CD4-positive, alpha-beta T cell treated with Interferon alpha-2 for 1 hour (primary cell): Measurements from ENCODE around the gene CDHR1.

Experiments used
- DNase-seq, 2 donors: peaks; one replicate each; pipeline ENCODE4 v3.0.0-alpha.2; 2020 to 2022

The CDHR1 gene

DNA sequence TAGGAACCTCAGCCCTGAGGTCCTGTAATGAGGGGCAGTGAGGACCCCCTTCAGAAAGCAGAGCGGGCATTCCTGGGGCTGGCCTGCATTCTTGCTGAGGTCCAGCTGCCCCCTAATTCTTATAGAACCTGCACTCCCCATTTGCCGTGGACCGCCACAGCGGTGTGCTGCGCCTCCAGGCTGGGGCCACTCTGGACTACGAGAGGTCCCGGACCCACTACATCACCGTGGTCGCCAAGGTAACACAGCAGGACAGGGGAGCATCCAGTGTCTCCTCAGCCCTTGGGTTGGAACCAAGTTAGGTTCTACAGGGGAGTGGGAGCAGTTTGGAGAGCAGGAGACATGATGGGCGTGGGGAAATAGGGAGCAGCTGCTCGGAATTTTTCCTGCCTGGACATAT is 7.3 kb downstream of the CDHR1 start:
- no peak for DNase-seq

DNA sequence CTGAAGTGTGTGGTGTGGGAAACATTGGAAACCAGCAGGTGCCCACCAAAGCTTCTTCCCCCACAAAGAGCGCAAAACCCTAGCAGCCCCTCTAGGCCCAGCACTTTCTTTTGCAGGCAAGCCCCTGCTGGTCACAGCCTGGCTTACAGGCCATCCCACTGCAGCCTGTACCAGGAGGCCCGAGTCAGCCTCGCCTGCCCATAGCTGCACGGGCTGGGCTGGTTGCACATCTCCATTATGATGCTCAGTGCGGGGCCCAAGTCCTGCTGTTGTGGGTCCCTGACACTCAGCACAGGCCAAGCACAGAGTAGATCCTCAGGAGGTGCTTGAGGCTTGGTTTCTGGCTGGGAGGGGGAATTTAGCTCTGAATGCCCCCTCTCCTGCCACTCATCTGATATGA is 8.0 kb downstream of the CDHR1 start:
- no peak for DNase-seq

DNA sequence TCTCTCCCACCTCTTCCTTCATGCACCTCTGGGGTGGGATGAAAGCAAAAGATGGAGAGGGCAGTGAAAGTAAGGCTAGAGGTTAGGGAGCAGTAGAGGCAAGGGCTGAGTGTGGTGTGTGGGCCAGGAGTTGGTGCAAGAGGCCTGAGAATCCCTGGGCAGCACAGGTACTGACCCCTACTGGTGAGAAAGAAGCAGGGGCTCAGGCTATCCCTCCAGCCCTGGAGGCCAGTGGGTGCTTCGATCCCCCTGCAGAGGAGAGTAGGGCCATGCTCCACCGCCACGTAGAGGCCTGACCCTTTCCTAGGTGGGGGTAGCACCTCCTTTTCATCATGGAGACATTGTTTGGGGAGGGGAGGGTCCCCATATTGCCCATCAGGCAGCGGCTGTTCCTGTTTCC is 9.8 kb downstream of the CDHR1 start:
- DNase-seq: no peak

DNA sequence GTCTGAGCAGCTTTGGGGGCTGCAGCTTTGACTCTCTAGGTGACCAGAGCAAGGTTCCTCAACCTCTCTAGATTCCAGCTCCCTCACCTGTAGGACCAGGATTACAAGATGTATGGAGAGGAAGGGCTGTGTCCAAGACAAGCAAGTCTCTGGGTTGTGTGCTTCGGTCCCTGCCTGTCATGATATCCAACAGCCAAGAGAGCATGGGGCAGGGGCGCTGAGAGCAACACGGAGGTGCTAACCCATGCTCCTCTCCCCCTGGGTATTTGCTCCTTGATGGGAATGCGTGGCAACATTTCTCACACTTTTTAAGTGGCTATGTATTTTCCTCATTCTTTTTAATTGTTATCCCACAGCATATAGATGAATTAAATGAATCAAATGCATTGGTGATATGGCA is 10.3 kb downstream of the CDHR1 start:
- DNase-seq: no peak

DNA sequence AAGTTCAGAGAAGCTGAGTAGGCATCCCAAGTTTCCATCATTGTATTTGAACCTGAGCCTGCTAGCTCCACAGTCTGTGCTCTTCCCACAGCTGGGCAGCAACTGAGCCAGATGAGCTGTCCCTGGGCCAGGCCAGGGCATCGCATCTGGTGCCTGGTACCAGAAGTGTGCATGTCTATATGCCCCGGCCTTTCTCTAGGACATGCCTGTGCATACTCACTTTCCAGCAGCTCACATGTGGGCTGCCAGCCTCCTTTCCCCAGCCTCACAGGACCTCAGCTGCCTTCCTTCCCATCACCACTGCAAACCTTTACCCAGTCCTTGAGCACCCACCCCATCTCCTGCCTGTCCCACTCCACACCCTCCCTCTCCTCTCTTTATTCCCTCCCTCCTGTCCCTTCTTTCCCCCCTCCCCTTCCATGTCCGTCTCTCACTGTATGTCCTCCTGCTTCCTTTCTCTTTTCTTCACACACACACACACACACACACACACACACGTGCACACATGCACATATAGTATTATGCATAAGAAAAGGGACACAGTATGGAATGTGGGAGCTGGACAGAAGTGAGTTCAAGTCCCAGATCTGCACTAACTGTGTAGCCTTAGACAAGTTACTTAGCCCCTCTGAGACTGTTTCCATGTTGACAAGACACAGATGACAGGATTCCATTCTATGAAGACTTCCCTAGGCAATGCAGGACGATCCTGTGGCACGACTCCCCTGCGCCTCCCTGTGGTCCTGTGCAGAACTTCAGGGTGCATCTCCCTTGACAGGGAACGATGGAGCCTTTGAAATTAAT is 10.9 kb downstream of the CDHR1 start:
- peak; percentile 58 to 68 for DNase-seq

DNA sequence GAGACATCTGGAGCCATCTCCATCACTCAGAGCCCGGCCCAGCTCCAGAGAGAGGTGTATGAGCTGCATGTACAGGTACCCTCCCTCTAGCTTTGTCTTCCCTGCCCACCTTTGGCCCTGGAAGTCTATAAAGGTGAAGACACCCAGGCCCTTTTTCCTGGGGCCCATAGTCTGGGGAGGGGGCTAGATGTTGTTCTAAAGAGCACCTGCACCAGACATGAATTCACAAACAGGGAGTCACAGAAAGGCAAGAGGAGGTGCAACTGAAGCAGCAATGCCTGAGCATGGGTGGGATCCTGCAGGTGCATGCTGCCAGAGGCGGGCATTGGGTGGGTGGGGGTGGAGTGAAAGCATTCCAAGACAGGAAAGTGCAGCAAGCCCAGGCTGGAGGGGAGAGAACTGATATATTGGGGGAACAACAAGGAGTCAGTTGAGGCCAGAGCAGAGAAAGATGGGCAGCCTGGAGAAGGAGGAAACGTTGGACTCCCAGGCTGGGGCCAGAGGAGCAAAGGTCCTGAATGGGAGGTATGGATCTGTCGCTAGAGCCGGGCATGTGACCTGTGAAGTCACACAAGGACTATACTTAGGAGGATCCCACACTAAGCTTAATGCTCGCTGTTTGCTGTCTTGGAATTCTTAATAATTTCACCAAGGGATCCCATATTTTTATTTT is 11.7 kb downstream of the CDHR1 start:
- DNase-seq: no peak

DNA sequence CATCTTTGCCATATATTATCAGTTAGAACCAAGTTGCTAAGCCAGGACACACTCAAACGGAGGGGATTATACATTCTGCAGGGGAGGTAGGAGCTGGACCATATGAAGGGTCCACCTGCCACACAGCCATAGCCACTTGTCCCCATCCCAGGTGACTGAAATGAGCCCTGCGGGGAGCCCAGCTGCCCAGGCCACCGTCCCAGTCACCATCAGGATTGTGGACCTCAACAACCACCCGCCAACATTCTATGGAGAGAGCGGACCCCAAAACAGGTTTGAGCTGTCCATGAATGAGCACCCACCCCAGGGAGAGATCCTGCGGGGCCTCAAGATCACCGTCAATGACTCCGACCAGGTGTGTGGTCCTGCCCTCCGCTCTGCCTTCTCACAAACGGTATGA is 13.7 kb downstream of the CDHR1 start:
- no peak for DNase-seq

DNA sequence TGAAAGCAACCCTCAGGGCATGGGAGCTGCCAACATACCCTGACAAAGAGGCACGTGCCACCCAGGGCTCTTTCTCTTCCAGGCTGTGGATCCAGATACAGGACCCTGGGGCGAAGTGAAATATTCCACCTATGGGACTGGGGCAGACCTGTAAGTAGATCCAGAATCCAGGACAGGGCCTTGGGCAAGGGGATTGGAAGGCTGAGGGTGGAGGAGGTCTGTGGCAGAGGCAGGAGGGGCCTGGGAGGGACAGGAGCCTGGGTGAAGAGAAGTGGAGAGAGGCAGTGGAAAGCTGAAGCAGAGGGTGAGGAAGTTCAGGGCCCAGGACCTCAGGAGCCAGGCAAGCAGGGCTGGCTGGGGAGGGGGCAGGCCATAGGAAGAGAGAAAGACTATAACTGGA is 17.2 kb downstream of the CDHR1 start:
- DNase-seq: no peak

DNA sequence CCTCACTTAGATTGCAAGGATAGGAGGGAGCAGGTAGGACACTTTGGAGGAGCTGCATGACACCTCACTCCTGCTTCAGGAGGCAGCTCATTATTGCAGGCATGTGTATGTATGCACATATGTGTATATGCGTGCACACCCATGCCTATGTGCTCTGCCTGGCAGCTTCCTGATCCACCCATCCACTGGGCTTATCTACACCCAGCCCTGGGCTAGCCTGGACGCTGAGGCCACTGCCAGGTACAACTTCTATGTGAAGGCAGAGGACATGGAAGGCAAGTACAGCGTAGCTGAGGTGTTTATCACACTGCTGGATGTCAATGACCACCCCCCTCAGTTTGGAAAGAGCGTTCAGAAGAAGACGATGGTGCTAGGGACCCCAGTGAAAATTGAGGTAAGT is 17.7 kb downstream of the CDHR1 start:
- no peak for DNase-seq

DNA sequence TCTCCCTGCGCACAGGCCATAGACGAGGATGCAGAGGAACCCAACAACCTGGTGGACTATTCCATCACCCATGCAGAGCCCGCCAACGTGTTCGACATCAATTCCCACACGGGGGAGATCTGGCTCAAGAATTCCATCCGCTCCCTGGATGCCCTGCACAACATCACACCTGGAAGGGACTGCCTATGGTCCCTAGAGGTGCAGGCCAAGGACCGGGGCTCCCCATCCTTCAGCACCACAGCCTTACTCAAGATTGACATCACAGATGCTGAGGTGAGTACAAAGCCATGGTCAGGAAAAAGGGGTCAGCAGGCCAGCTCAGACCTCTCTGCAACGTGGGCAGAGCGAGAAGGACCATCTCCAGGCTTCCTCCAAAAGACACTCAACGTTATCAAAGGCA is 18.7 kb downstream of the CDHR1 start:
- no peak for DNase-seq

DNA sequence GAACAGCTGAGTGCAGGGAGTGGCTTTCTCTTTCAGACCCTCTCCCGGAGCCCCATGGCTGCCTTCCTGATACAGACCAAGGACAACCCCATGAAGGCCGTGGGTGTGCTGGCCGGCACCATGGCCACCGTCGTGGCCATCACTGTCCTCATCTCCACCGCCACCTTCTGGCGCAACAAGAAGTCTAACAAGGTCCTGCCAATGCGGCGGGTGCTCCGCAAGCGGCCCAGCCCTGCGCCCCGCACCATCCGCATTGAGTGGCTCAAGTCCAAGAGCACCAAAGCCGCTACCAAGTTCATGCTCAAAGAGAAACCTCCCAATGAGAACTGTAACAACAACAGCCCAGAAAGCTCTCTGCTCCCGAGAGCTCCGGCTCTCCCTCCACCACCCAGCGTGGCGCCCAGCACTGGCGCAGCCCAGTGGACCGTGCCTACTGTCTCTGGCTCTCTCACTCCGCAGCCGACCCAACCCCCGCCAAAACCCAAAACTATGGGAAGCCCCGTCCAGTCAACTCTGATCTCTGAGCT is 19.8 kb downstream of the CDHR1 start:
- no peak for DNase-seq

DNA sequence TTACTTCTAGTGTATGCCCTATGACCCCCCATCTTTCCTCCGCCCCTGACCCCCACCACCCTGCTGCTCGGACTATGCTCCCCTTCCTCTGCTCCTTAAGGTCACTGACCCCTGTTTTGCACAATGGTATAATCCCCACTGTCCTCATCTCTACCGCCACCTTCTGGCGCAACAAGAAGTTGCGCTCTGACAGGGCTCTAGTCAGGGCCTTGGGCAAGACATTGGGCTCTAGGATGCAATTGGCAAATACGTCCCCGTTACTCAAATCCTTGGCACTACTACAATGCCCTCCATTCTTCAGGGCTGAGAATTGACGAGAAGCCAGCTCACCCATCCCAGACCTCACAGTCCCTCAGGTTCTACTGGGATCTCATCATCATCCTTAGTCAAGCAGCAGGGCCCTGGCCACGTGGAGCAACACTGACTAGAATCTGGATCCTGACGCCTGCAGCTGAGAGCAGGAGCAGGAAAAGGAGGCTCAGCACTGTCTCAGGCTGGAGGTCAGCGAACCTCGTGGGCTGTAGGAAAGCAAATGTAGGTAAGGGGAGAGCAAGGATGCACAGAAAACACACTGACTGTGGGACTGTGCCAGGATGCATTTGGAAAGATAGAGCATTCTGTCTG is 20.4 kb downstream of the CDHR1 start:
- peak in 1 of 2 donors; percentile 49 for DNase-seq

DNA sequence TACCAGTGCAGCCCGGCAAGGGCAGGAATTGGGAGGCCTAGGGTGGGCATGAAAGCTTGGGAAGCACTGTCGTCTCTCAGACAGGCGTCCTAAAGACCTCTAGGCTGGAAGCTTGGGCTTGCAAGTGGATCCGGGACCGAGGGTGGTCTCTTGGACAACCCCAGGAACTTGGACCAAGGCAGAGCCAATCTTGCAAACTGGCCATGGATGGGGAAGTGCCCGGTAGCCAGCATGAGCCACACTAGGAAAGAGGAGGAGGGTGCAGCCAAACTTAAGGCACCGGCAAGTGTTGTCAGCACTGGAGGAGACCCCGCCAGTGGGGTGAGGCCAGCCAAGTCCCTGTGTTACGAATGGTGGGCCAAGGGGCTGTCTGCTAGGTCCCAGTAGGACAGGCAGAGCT is 22.5 kb downstream of the CDHR1 start:
- DNase-seq: no peak

DNA sequence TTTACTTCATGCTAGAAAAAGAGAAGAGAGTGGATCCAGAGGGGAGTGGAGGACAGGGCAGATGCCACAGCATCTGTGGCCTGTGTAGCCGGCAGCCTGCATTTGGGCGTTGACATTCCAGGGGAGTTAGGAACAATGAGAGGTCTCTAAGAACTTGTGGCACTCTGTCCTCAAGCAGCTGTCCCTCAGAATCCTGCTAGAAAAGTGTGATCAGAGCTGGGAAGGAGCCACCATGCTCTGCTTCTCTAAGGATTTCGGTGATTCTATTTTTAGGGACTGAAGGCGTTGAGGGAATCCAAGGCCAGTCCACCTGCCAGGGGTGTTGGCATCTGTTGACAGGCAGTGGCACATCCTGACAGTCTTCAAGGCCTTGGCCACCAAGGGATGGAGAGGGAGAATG is 23.4 kb downstream of the CDHR1 start:
- DNase-seq: no peak

DNA sequence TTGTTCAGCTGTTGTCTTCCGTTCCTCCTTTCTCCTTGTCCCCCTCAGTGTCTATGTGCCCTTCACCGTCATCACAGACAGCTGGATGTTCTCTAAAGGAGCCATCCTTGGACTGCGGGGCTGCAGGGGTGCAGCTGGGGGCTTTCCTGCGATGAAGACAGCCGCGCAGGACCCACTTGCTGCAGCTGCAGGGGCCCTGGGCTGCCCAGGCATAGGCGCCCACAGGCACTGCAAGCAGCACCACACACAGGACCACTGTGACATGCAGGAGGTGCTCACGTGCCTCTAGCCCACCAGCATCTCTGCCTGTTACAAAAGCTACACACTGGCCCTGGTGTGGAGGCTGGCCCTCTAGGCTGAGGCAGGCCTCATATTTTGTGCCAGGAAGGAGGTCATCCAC is 27.6 kb downstream of the CDHR1 start:
- no peak for DNase-seq

DNA sequence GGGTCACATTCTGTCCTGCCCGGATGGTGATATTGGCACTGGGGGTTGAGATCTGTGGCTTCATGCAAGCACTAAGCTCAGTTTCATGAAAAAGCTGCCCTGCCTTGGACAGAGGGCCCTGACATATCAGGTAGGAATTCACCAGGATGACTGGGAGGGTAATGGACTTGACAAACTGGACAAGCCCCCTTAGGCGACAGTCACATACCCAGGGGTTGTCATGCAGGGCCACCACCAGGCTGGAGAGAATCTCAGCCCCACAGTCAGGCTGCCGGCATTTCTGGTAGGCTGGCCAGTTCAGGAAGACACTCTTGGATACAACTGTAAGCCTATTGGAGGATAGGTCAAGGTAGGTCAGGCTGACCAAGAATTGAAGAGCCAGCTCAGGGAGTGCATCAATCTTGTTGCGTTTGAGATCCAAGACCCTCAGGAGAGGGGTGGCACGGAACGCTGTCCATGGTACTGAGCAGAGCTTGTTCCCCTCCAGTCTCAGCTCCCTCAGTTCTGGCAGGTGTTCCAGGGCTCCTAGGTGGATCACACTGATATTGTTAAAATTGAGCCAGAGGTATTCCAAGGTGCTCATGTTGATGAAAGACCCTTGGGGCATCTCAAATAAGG is 30.2 kb downstream of the CDHR1 start:
- DNase-seq: no peak

DNA sequence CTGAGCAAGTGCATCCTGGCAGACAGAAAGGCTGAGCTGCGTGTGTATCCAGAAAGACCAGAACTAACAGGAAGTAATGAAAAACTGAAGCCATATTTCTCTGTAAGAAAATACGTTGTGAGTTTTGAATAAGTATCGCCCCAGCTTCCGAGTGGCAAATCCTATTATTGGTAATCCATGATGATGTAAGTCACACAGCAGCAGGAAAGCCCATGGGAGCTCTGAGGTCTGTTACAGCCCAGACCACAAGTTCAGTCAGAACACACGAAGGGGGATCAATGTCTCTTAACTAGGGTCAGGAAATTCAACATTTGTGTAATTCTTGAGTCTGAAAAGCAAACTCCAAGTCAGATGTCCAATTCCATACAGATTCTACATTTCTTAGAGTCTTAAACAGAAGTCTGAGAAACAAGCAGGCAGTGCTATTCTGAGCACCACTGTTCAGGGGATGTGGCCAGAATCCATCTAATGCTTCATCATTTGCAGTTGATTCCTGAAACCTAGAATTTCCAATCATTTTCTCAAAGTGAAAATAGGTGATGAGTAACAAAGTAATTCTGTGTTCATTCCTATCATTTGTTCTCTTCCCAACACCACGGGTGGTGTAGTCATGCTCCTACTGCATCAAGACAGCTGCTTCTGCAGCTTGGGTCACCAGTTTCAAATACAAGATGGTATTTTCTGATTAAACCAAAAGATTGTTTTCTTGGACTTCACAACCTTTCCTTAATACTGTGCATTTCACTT is 31.3 kb downstream of the CDHR1 start, which contains the start of gene LRIT2:
Gene LRIT2, minus strand, starts transcription at position 118 of the 747 bp plus-strand sequence. Its CDS starts 24 bp downstream, at position 94.
- DNase-seq: no peak

DNA sequence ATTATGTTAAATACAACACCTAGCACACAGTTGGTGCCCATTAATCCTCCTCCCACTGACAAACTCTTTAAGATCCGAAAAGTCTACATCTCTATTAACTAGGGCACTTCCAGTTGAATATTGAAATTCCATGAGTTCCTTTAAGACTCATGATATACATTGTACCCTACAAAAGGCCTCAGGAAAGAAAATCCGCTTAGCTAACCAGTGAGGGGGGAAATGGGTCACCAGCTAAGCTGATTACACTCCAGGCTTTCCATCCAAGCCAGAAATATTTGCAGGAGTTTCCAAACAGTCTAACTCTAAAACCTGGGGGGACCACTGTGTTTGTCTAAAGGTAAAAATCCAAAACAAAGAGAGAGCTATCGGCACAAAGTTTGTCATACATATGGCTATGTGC is 32.3 kb downstream of the CDHR1 start:
- no peak for DNase-seq

DNA sequence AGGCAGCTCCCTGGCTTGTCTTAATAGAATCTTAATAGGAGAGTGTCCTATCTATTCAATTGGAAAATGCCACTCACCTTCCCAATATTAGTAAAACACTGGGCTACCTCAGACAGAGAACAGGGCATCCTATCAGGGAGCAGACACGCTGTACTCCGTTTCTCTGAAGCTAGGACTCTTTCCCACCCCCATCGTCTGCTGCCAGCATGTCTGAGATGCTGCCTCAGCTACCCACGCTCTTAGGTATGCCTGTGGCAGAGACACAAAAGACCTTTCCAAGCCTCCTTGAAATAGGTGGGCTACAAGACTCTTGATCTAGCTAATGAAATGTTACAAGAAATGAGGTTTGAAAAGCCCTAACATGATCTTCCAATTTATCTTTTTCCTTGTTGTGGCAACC is 33.5 kb downstream of the CDHR1 start:
- no peak for DNase-seq

DNA sequence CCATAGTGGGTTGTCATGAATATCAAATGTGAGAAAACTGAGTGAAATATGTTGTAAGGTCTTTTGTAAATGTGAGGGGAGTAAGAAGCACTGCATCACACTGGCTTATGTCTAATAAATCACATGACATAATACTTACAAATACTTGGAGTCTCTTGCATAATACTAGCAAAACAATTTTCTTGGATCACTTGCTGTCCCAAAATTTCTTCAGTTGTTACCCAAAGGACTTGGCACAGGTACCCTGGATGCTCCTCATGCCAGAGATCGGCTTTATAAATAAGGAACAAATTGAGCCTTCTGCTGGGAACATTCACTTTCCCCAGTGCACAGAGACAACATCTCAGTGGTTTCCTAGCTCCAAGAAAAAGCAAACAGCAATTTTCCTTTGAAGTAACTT is 36.0 kb downstream of the CDHR1 start:
- DNase-seq: no peak

DNA sequence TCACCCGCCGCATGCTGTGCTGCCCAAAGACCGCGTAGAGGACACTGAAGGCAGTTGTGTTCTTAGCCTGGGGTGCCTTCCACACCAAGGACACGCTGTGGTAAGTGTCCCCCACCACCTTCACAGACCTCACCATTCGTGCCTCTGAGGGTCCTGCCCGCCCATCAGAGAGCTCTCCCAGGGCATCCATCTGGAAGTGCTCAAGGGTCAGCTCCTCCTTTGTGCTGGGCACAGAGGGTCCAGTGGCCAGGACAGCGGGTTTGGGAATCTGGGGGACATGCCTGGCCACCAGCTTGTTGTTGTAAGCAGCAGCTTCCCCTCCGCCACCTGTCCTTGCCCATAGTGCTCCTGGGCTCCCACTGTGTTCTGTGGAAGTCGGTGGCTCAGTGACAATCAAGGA is 38.0 kb downstream of the CDHR1 start:
- no peak for DNase-seq

DNA sequence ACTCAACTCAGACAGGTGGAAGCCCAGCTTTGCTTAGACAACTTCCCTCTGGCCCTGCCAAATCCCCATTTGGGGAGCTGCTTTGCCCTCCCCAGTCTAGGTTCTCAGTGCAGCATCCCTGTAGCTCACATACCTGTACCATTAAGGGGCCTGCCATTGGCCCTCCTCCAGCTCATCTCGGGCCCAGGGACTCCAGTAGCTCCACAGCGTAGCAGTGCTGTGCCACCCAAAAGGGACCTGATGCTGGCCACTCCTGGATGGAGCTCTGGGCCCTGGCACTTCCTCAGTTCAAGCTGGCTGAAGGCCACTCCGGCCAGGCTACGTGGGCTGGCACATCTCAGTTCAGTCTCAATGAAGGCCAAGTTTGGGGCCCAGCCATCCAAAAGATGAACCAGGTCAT is 39.6 kb downstream of the CDHR1 start:
- DNase-seq: no peak

DNA sequence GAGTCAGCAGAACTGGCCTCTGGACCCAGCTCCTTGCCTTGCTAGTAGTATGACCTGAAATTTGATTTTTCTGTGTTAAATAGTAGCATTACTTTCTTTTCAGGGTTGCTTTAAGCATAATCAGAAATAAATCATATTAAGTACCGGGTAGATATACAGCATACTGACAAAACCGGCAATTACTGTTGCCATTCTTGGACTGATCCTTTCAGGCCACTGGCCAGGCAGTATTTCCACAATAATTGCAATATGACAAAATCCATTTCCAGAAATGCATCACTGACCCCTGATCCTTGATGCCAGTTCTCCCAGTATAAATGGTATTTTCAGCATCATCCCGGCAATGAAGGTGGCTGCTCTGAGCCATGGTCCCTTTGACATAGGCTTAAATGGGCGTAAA is 40.1 kb downstream of the CDHR1 start:
- DNase-seq: no peak
